Prostate gland (tissue), 2 donors: ENCODE data around the gene TMEM242. TPM values are rescaled to one million over a fixed set of nuclear protein-coding genes. Genes with fewer than 3 reads are reported as not detected.

ENCODE experiments used
- DNase-seq: peaks from one replicate; pipeline ENCODE4 v3.0.0-alpha.2; 2019; ENCODE audit warnings: low spot score
- H3K27ac ChIP-seq, 2 donors: fragments of 200-600 bp; sonication (generic); 2 replicates each; pipeline ENCODE4 v1.5.1; 2017 to 2019
- H3K27me3 ChIP-seq: fragments of 200-600 bp; sonication (generic); replicated peaks from 2 replicates; pipeline ENCODE4 v1.5.1; 2019; ENCODE audit not compliant: insufficient read depth
- H3K36me3 ChIP-seq, 2 donors: fragments of 200-600 bp; sonication (generic); 1 replicate in 1 of 2; 2 replicates in 1 of 2; pipeline versions ENCODE4 v1.5.1 to v1.8.1; 2017 to 2019
- H3K4me1 ChIP-seq: fragments of 200-600 bp; sonication (generic); replicated peaks from 2 replicates; pipeline ENCODE4 v1.5.1; 2019
- H3K4me3 ChIP-seq, 2 donors: fragments of 200-600 bp; sonication (generic); 2 replicates each; pipeline ENCODE4 v1.5.1; 2017 to 2019
- H3K9me3 ChIP-seq: fragments of 200-600 bp; sonication (generic); 2 replicates; pipeline ENCODE4 v1.5.1; 2017
- POLR2A ChIP-seq: fragments of 450-650 bp; IDR thresholded peaks from one replicate; pipeline ENCODE4 v1.6.1; 2016; ENCODE audit warnings: antibody characterized with exemption, mild to moderate bottlenecking
- POLR2AphosphoS5 ChIP-seq: sonication (generic); formaldehyde crosslinking; IDR thresholded peaks from one replicate; pipeline ENCODE4 v1.6.1; 2017; ENCODE audit warnings: antibody characterized with exemption
- WGBS: methylation state at CpG from one replicate; pipeline ENCODE4 v1.1.5; 2018; 5-methylcytosine and 5-hydroxymethylcytosine counted together
- intact Hi-C: fragments of 100-400 bp; cut with DNase I; formaldehyde crosslinking; loops from one replicate; pipeline ENCODE4 v1.14.2; 2022
- total RNA-seq, 2 donors: library from RNA; depleted of rRNA; stranded (reverse); fragments of >200 nt; gene quantifications; one replicate each; pipeline ENCODE4 v1.1.0, GENCODE V29; 2016
- TF ChIP-seq, protein P1 (sequence below), 4 experiments: fragments of 200-600 bp in 2 of 4; fragments of 450-650 bp in 2 of 4; sonication (generic) in 2 of 4; IDR thresholded peaks; 1 replicate in 3 of 4; 2 replicates in 1 of 4; pipeline ENCODE4 v1.5.1; 2016 to 2019; ENCODE audit warnings: antibody characterized with exemption in 4 of 4, mild to moderate bottlenecking in 2 of 4, moderate library complexity in 2 of 4

TMEM242 gene
- total RNA-seq, 2 donors from 2014 or later, result 6.4 to 8.5 TPM

DNA sequence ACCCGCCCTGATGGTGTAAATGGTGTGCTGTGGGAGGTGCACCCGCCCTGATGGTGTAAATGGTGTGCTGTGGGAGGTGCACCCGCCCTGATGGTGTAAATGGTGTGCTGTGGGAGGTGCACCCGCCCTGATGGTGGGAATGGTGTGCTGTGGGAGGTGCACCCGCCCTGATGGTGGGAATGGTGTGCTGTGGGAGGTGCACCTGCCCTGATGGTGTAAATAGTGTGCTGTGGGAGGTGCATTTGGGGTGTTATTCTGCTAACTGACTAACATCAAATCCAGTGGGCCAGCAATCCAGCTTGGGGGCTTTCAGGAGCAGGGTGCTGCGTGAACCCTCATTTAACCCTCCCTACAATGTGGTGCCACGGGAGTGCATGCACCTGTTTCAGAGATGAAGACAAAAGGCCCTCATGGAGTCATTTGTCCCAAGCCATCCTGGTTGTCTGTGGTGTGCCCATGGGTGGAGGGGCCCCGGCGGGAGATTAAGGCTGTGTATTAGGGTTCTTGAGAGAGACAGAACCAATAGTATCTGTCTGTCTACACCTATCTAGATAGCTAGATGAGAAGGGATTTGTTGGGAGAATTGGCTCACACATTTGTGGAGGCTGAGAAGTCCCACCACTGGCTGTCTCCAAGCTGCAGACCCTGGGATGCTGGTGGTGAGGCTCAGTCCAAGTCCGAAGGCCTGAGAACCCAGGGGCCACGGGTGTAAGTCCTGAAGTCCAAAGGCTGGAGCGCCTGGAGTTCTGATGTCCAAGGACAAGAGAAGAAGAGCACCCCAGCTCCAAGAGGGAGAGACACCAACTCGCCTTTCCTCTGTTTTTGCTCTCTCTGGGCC lies 39.2 kb downstream of the TMEM242 start:
- H3K4me3 ChIP-seq, result no peak overlapping the region
- no peak for TF ChIP-seq POLR2A
- TF ChIP-seq, protein P1, sequence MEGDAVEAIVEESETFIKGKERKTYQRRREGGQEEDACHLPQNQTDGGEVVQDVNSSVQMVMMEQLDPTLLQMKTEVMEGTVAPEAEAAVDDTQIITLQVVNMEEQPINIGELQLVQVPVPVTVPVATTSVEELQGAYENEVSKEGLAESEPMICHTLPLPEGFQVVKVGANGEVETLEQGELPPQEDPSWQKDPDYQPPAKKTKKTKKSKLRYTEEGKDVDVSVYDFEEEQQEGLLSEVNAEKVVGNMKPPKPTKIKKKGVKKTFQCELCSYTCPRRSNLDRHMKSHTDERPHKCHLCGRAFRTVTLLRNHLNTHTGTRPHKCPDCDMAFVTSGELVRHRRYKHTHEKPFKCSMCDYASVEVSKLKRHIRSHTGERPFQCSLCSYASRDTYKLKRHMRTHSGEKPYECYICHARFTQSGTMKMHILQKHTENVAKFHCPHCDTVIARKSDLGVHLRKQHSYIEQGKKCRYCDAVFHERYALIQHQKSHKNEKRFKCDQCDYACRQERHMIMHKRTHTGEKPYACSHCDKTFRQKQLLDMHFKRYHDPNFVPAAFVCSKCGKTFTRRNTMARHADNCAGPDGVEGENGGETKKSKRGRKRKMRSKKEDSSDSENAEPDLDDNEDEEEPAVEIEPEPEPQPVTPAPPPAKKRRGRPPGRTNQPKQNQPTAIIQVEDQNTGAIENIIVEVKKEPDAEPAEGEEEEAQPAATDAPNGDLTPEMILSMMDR (IDR thresholded peaks at IDR 0.05), result no peak
- no peak for TF ChIP-seq POLR2AphosphoS5
- intact Hi-C loops, result no loop called here
- H3K27ac ChIP-seq, result no peak overlapping the region
- over 99% methylated on average over 8 of the region's 13 CpGs for WGBS
- H3K9me3 ChIP-seq, result no peaks in the 10 kb centered on the region
- no peaks in the 10 kb centered on the region for H3K27me3 ChIP-seq
- no peak for DNase-seq
- no peaks in the 10 kb centered on the region for H3K4me1 ChIP-seq
- H3K36me3 ChIP-seq, result no peaks in the 10 kb centered on the region

DNA sequence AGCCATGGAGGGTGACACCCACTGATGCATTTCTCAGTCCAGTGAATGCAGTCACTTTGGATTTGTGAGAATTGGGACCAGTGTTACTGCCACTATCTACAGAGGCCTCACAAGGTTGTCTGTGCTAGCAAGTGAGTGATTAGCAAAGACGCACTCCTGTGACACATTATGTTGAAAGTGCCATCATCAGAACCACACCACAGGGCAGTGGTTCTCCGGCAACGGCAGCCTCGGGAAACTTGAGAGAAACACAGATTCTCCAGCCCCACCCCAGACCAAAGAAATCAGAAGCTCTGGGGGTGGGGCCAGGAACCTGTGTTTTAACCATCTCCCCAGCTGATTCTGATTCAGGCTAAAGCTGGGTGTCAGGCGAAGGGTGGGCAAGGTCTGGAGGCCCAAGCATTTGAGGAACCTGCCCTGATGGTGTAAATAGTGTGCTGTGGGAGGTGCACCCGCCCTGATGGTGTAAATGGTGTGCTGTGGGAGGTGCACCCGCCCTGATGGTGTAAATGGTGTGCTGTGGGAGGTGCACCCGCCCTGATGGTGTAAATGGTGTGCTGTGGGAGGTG lies 39.9 kb downstream of the TMEM242 start:
- Histone ChIP-seq H3K4me1 (no peaks in the 10 kb centered on the region), H3K27me3 (no peaks in the 10 kb centered on the region), H3K4me3 (no peak overlapping the region), H3K9me3 (no peaks in the 10 kb centered on the region), H3K27ac (no peak overlapping the region), H3K36me3 (no peaks in the 10 kb centered on the region)
- DNase-seq, result no peak
- intact Hi-C loops, result no loop called here
- no peak for TF ChIP-seq POLR2AphosphoS5
- TF ChIP-seq POLR2A, result no peak
- TF ChIP-seq, protein P1 (IDR thresholded peaks at IDR 0.05), result no peak
- 82% methylated on average over 7 of the region's 8 CpGs for WGBS

DNA sequence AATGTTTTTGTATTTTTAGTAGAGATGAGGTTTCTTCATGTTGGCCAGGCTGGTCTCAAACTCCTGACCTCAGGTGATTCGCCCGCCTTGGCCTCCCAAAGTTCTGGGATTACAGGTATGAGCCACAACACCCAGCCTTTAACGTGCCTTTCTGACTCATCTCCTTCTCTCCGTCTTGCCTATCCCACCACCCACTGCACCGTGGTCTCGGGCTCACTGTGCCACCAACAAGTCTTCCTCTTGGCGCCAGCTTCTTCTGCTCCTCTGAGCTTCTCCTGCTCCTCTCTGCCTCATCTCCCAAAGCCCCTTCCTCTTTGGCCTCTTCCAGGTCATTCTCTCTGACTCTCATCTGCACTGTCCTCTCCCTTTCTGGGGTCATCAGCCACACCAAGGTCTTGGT lies 41.0 kb downstream of the TMEM242 start:
- Histone ChIP-seq H3K36me3 (no peaks in the 10 kb centered on the region), H3K9me3 (no peaks in the 10 kb centered on the region), H3K27me3 (no peaks in the 10 kb centered on the region), H3K4me1 (no peaks in the 10 kb centered on the region), H3K27ac (no peak overlapping the region), H3K4me3 (no peak overlapping the region)
- WGBS, result 97% methylated on average over 7 of the region's 7 CpGs
- TF ChIP-seq, protein P1 (IDR thresholded peaks at IDR 0.05), result no peak
- TF ChIP-seq POLR2AphosphoS5 (no peak), POLR2A (no peak)
- no peak for DNase-seq
- intact Hi-C loops, result no loop called here

DNA sequence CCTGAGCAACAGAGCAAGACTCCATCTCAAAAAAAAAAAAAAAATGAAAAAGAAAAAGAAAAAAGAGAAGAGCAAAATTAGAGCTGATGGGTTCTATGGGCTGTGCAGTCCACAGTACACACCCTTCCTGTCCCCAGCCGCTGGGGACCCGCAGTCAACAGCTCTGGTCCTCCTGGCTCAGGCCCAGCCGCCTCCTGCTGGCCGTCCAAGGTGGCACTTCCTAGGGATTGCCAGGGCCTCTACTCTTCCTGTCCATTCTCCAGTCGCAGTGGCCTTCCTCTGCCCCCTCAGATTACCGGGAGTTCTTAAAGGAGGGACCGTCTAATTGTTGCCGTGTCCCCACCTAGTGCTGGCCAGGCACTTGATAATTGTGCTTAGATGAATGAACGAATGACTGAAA lies 41.7 kb downstream of the TMEM242 start:
- WGBS, result 74% methylated on average over 9 of the region's 9 CpGs
- TF ChIP-seq, protein P1 (IDR thresholded peaks at IDR 0.05), result peak in 1 of 4 experiments; percentile 10
- TF ChIP-seq POLR2A, result no peak
- Histone ChIP-seq H3K4me3 (no peak overlapping the region), H3K27ac (no peak overlapping the region), H3K9me3 (no peaks in the 10 kb centered on the region), H3K27me3 (no peaks in the 10 kb centered on the region), H3K36me3 (no peaks in the 10 kb centered on the region), H3K4me1 (no peaks in the 10 kb centered on the region)
- intact Hi-C loops, result no loop called here
- no peak for DNase-seq

DNA sequence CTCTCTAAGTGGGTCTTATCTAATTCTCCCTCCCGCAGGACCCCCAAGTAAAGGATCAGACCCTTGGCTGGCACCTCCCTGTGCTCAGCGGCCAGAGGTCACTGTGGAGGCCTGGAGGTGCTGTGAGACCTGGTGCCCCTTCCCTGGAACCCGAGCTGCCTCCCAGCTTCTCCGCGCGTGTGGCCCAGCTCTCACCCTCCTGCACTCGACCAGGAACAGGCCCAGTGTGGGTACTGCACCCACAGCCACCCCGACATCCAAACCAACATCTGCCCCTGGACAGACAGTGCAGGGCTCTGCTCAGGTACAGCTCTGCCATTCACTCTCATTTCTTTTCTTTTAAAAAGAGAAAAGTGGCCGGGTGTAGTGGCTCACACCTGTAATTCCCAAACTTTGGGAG lies 42.4 kb downstream of the TMEM242 start:
- Histone ChIP-seq H3K36me3 (no peaks in the 10 kb centered on the region), H3K27me3 (no peaks in the 10 kb centered on the region), H3K27ac (no peak overlapping the region), H3K4me1 (no peaks in the 10 kb centered on the region), H3K9me3 (no peaks in the 10 kb centered on the region), H3K4me3 (no peak overlapping the region)
- intact Hi-C loops, result no loop called here
- TF ChIP-seq, protein P1 (IDR thresholded peaks at IDR 0.05), result no peak
- TF ChIP-seq POLR2AphosphoS5, result no peak
- TF ChIP-seq POLR2A, result no peak
- WGBS, result 72% methylated on average over 9 of the region's 9 CpGs
- DNase-seq, result no peak
